SK-N-SH (cell line): Measurements from ENCODE around the gene PUSL1. TPM values are rescaled to one million over a fixed set of nuclear protein-coding genes. Genes with fewer than 3 reads are reported as not detected.

Source experiments
- CTCF ChIA-PET: fragments of 300-600, 350-600 bp; formaldehyde crosslinking; extraction: SDS; loops from one replicate; lab custom pipeline; 2021; lab: Yijun Ruan, JAX
- POLR2A ChIA-PET: fragments of 350-600 bp; sonication (Branson Sonifier 250); formaldehyde crosslinking; extraction: SDS; loops from one replicate; lab custom pipeline; 2020; ENCODE audit warnings: antibody characterized with exemption, inconsistent platforms; lab: Yijun Ruan, JAX
- DNase-seq: peaks from one replicate; pipeline ENCODE4 v3.0.0; 2012
- H2AFZ ChIP-seq: fragments of 200-600 bp; sonication (generic); 2 replicates; pipeline ENCODE4 v1.8.1; 2016; ENCODE audit warnings: antibody characterized with exemption, mild to moderate bottlenecking, low read depth
- H3F3A ChIP-seq: fragments of 200-600 bp; sonication (generic); replicated peaks from 2 replicates; pipeline ENCODE3; 2016; ENCODE audit warnings: antibody characterized with exemption, mild to moderate bottlenecking; ENCODE audit not compliant: insufficient read depth
- H3K27ac ChIP-seq, 2 experiments: fragments of 200-500 bp in 1 of 2; fragments of 200-600 bp in 1 of 2; sonication (Bioruptor generic) in 1 of 2; sonication (generic), shearing (Covaris generic) in 1 of 2; 2 replicates each; pipeline versions ENCODE4 v1.5.1 to v1.6.1; 2014 to 2016; ENCODE audit warnings: low read depth in 2 of 2, inconsistent platforms in 1 of 2, low read length in 1 of 2, mild to moderate bottlenecking in 1 of 2, mixed read lengths in 1 of 2
- H3K27me3 ChIP-seq: fragments of 200-600 bp; sonication (generic), shearing (Covaris generic); 2 replicates; pipeline ENCODE4 v1.6.1; 2016; ENCODE audit warnings: mixed run types; ENCODE audit not compliant: insufficient read depth
- H3K36me3 ChIP-seq, 2 experiments: fragments of 200-500 bp in 1 of 2; fragments of 200-600 bp in 1 of 2; sonication (Bioruptor generic) in 1 of 2; sonication (generic) in 1 of 2; replicated peaks in 1 of 2; 2 replicates each; pipeline versions ENCODE3 to v1.5.1; 2014 to 2016; ENCODE audit warnings: low read length in 1 of 2, mild to moderate bottlenecking in 1 of 2; ENCODE audit not compliant: insufficient read depth in 2 of 2, control insufficient read depth in 1 of 2
- H3K4me1 ChIP-seq, 2 experiments: fragments of 200-500 bp in 1 of 2; fragments of 200-600 bp in 1 of 2; sonication (Bioruptor generic) in 1 of 2; sonication (generic), shearing (Covaris generic) in 1 of 2; 2 replicates each; pipeline versions ENCODE4 v1.5.1 to v1.6.1; 2014 to 2016; ENCODE audit warnings: low read depth in 1 of 2, low read length in 1 of 2, mixed run types in 1 of 2; ENCODE audit not compliant: insufficient read depth in 2 of 2, control insufficient read depth in 1 of 2
- H3K4me2 ChIP-seq: fragments of 200-600 bp; sonication (generic), shearing (Covaris generic); 2 replicates; pipeline ENCODE4 v1.6.1; 2017; ENCODE audit warnings: mixed run types
- H3K4me3 ChIP-seq, 2 experiments: fragments of 200-500 bp in 1 of 2; fragments of 200-600 bp in 1 of 2; sonication (Bioruptor generic) in 1 of 2; sonication (generic), shearing (Covaris generic) in 1 of 2; 2 replicates each; pipeline versions ENCODE4 v1.5.1 to v1.8.1; 2014 to 2016; ENCODE audit warnings: low read depth in 2 of 2, inconsistent platforms in 1 of 2, low read length in 1 of 2, mild to moderate bottlenecking in 1 of 2, mixed read lengths in 1 of 2, moderate library complexity in 1 of 2
- H3K79me2 ChIP-seq: fragments of 200-600 bp; sonication (generic); 2 replicates; pipeline ENCODE4 v1.8.1; 2017; ENCODE audit warnings: mild to moderate bottlenecking; ENCODE audit not compliant: insufficient read depth
- H3K9ac ChIP-seq: fragments of 200-600 bp; sonication (generic); 2 replicates; pipeline ENCODE4 v1.6.1; 2017; ENCODE audit warnings: mixed run types
- H3K9me2 ChIP-seq: fragments of 200-600 bp; sonication (generic); 2 replicates; pipeline ENCODE4 v1.6.1; 2017; ENCODE audit warnings: mixed run types
- H3K9me3 ChIP-seq: fragments of 200-600 bp; sonication (generic); 2 replicates; pipeline ENCODE4 v1.6.1; 2017; ENCODE audit warnings: mixed run types, mild to moderate bottlenecking, moderate library complexity
- H4K20me1 ChIP-seq: fragments of 200-600 bp; sonication (generic); 2 replicates; pipeline ENCODE4 v1.6.1; 2017; ENCODE audit warnings: mild to moderate bottlenecking, mixed run types; ENCODE audit not compliant: insufficient read depth
- CTCF ChIP-seq: fragments of 200-600 bp; sonication (generic); IDR thresholded peaks from 2 replicates; pipeline ENCODE4 v1.6.1; 2017; ENCODE audit warnings: antibody characterized with exemption, mild to moderate bottlenecking, moderate library complexity
- ELF1 ChIP-seq: IDR thresholded peaks from 2 replicates; pipeline ENCODE4 v1.4.0; 2012
- EP300 ChIP-seq, 2 experiments: IDR thresholded peaks; 2 replicates each; pipeline versions ENCODE4 v1.4.0 to v1.6.1; 2012; ENCODE audit warnings: borderline replicate concordance in 1 of 2, low read depth in 1 of 2, low read length in 1 of 2
- EZH2phosphoT487 ChIP-seq: fragments of 200-600 bp; sonication (generic); IDR thresholded peaks from 2 replicates; pipeline ENCODE4 v1.6.1; 2017; ENCODE audit warnings: low read depth, mixed run types, mild to moderate bottlenecking, antibody characterized with exemption, moderate library complexity, borderline replicate concordance
- FOSL2 ChIP-seq: IDR thresholded peaks from 2 replicates; pipeline ENCODE4 v1.4.0; 2012; ENCODE audit warnings: low read depth, mild to moderate bottlenecking, moderate library complexity, borderline replicate concordance
- FOXJ3 ChIP-seq: sonication (generic); formaldehyde crosslinking; IDR thresholded peaks from 2 replicates; pipeline ENCODE4 v1.5.1; 2020; ENCODE audit warnings: mild to moderate bottlenecking, missing genetic modification reagents
- FOXM1 ChIP-seq: IDR thresholded peaks from 2 replicates; pipeline ENCODE4 v1.4.0; 2012; ENCODE audit warnings: low read depth, mild to moderate bottlenecking
- GABPA ChIP-seq: IDR thresholded peaks from 2 replicates; pipeline ENCODE4 v1.4.0; 2012; ENCODE audit warnings: low read depth, mild to moderate bottlenecking
- GATA2 ChIP-seq: sonication (generic); formaldehyde crosslinking; IDR thresholded peaks from 2 replicates; pipeline ENCODE4 v1.5.0; 2020; ENCODE audit warnings: mild to moderate bottlenecking, missing genetic modification reagents
- IRF3 ChIP-seq: fragments of 150-350 bp; IDR thresholded peaks from 2 replicates; pipeline ENCODE4 v1.6.1; 2016; ENCODE audit warnings: mild to moderate bottlenecking, low read depth, low read length
- JUND ChIP-seq: IDR thresholded peaks from 2 replicates; pipeline ENCODE4 v1.4.0; 2012
- MXI1 ChIP-seq: IDR thresholded peaks from 2 replicates; pipeline ENCODE4 v1.6.1; 2012; ENCODE audit warnings: mild to moderate bottlenecking, low read depth, low read length, improper control_type of control experiment
- NFIC ChIP-seq: IDR thresholded peaks from 2 replicates; pipeline ENCODE4 v1.4.0; 2012; ENCODE audit warnings: borderline replicate concordance
- POLR2AphosphoS5 ChIP-seq: IDR thresholded peaks from 2 replicates; pipeline ENCODE4 v1.6.1; 2012; ENCODE audit warnings: low read depth, low read length
- RAD21 ChIP-seq: IDR thresholded peaks from 2 replicates; pipeline ENCODE4 v1.6.1; 2012; ENCODE audit warnings: mild to moderate bottlenecking, low read length
- REST ChIP-seq: IDR thresholded peaks from 2 replicates; pipeline ENCODE4 v1.6.1; 2012; ENCODE audit warnings: mild to moderate bottlenecking, low read depth, low read length, moderate library complexity
- TAF1 ChIP-seq: IDR thresholded peaks from 2 replicates; pipeline ENCODE4 v1.6.1; 2012; ENCODE audit warnings: low read depth, mild to moderate bottlenecking, low read length, moderate library complexity, borderline replicate concordance
- TCF12 ChIP-seq: IDR thresholded peaks from 2 replicates; pipeline ENCODE4 v1.4.0; 2012
- TEAD4 ChIP-seq: IDR thresholded peaks from 2 replicates; pipeline ENCODE4 v1.4.0; 2012; ENCODE audit warnings: mild to moderate bottlenecking, borderline replicate concordance; ENCODE audit not compliant: insufficient read depth
- YY1 ChIP-seq: IDR thresholded peaks from 2 replicates; pipeline ENCODE4 v1.4.0; 2012; ENCODE audit warnings: low read depth, mild to moderate bottlenecking
- WGBS: methylation state at CpG from one replicate; pipeline ENCODE4 v1.1.6; 2017; ENCODE audit warnings: low lambda C conversion rate; 5-methylcytosine and 5-hydroxymethylcytosine counted together
- polyA plus RNA-seq, 3 experiments: library from polyadenylated mRNA; depleted of rRNA; stranded (reverse); fragments of >200 nt; gene quantifications; 2 replicates each; pipeline ENCODE4 v1.2.3, GENCODE V29; 2012

PUSL1 gene
- polyA plus RNA-seq, 1 of the 3 experiments (the other 2 are of a cell fraction) = 19.0 TPM

- Histone ChIP-seq H3K9me3 (no peaks in the 10 kb centered on the region), H3K9ac (no peak overlapping the region), H3K27ac (no peak overlapping the region), H3K9me2 (no peaks in the 10 kb centered on the region), H3K79me2 (no peaks in the 10 kb centered on the region), H3K27me3 (no peaks in the 10 kb centered on the region), H3K4me3 (no peak overlapping the region), H3K4me2 (no peak overlapping the region), H2AFZ (no peak overlapping the region), H4K20me1 (no peaks in the 10 kb centered on the region)
- 84% methylated on average over 9 of the region's 14 CpGs for WGBS
- CTCF ChIA-PET = interaction anchor here (1.0 to 2.4 kb wide), 6 partner anchors 8 to 251 kb away, joined by 3 to 18 read pairs (median 4); no protein-coding TSS in a partner anchor
- TF ChIP-seq NFIC (no peak), YY1 (no peak), FOSL2 (no peak), FOXJ3 (no peak), CTCF (no peak), FOXM1 (no peak), EP300 (IDR thresholded peaks at IDR 0.05; ENCODE audit: borderline replicate concordance in 1 of 2, low read depth in 1 of 2, low read length in 1 of 2) (no peak), TCF12 (no peak), GABPA (no peak), JUND (no peak), TAF1 (no peak), GATA2 (no peak), TEAD4 (no peak), MXI1 (no peak)
- TF ChIP-seq, all 33 proteins: peak for 0
- POLR2A ChIA-PET = no interaction called here
- no peak for DNase-seq
- Histone ChIP-seq H3K36me3 (no peaks in the 10 kb centered on the region), H3K4me1 (peaks cover 0 to 9% of the 10 kb centered on the region in 2 experiments; a peak in 1 of 4 replicates), H3F3A (no peaks in the 10 kb centered on the region)
These were observed 25.4 kb upstream of the PUSL1 start for GRCh38 chr1:1282998-1283397.

GRCh38 chr1:1283821-1284220 is 24.6 kb upstream of the PUSL1 start:
- Histone ChIP-seq H3F3A (no peaks in the 10 kb centered on the region), H4K20me1 (no peaks in the 10 kb centered on the region), H3K9ac (no peak overlapping the region), H2AFZ (no peak overlapping the region), H3K4me3 (no peak overlapping the region), H3K4me2 (no peak overlapping the region), H3K4me1 (peaks cover 0 to 9% of the 10 kb centered on the region in 2 experiments; a peak in 1 of 4 replicates), H3K27ac (no peak overlapping the region), H3K9me2 (no peaks in the 10 kb centered on the region), H3K27me3 (no peaks in the 10 kb centered on the region), H3K9me3 (no peaks in the 10 kb centered on the region), H3K36me3 (no peaks in the 10 kb centered on the region), H3K79me2 (no peaks in the 10 kb centered on the region)
- POLR2A ChIA-PET = no interaction called here
- WGBS = 26% methylated on average over 7 of the region's 9 CpGs
- peak; percentile 87 for DNase-seq
- CTCF ChIA-PET = interaction anchor here (1.0 to 1.5 kb wide), 5 partner anchors 8 to 252 kb away, joined by 3 to 4 read pairs (median 3); no protein-coding TSS in a partner anchor
- TF ChIP-seq JUND (no peak), IRF3 (no peak), REST (no peak), ELF1 (no peak), GATA2 (no peak), POLR2AphosphoS5 (no peak), RAD21 (no peak), EZH2phosphoT487 (no peak)
